ENCODE data around the gene NEDD4.

Gene NEDD4

DNA sequence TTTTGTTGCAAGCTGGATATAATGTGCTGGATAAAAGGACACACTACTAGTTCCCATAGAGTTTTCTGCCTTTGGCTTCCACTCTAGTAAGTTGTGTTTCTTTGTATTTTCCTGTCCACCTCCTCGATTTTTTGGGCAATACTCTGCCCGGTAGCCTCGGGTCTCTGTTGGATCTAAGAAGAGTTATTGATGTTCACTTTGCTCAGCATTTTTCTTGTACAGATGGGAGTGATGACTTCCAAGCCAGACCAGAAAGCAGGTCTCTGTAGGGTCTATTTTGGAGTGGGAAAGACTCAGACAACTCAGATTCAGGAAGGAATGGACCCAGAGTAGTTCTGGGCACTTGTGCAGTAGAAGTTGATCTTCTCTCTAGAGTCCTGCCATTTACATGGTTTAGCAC, 214.5 kb downstream of the NEDD4 start:
- TF ChIP-seq, protein P1, sequence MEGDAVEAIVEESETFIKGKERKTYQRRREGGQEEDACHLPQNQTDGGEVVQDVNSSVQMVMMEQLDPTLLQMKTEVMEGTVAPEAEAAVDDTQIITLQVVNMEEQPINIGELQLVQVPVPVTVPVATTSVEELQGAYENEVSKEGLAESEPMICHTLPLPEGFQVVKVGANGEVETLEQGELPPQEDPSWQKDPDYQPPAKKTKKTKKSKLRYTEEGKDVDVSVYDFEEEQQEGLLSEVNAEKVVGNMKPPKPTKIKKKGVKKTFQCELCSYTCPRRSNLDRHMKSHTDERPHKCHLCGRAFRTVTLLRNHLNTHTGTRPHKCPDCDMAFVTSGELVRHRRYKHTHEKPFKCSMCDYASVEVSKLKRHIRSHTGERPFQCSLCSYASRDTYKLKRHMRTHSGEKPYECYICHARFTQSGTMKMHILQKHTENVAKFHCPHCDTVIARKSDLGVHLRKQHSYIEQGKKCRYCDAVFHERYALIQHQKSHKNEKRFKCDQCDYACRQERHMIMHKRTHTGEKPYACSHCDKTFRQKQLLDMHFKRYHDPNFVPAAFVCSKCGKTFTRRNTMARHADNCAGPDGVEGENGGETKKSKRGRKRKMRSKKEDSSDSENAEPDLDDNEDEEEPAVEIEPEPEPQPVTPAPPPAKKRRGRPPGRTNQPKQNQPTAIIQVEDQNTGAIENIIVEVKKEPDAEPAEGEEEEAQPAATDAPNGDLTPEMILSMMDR (IDR thresholded peaks at IDR 0.05; ENCODE audit: poor library complexity, severe bottlenecking) = no peak
- Histone ChIP-seq H3K4me3 (ENCODE audit: severe bottlenecking) (no peak overlapping the region), H3K4me1 (ENCODE audit: insufficient read depth, poor library complexity, severe bottlenecking) (peaks cover 5% of the 10 kb centered on the region), H3K36me3 (ENCODE audit: low read depth) (no peaks in the 10 kb centered on the region), H3K9me3 (ENCODE audit: severe bottlenecking) (no peaks in the 10 kb centered on the region), H3K27ac (ENCODE audit: poor library complexity, severe bottlenecking) (no peak overlapping the region), H3K27me3 (ENCODE audit: insufficient read depth, poor library complexity, severe bottlenecking) (no peaks in the 10 kb centered on the region)
- no peak for DNase-seq (ENCODE audit: low spot score)
- ATAC-seq (ENCODE audit: low read depth) = no peak

Measured in RWPE2 (cell line).